ENCODE results near the gene KLHL17. TPM values are rescaled to one million over a fixed set of nuclear protein-coding genes. Genes with fewer than 3 reads are reported as not detected.

Gene KLHL17
- total and polyA plus RNA-seq, 9 of the 15 experiments (the other 6 are each of a cell fraction or from before 2014, with no cell fraction given): 0.14 to 84.8 (median 13.0) TPM

DNA sequence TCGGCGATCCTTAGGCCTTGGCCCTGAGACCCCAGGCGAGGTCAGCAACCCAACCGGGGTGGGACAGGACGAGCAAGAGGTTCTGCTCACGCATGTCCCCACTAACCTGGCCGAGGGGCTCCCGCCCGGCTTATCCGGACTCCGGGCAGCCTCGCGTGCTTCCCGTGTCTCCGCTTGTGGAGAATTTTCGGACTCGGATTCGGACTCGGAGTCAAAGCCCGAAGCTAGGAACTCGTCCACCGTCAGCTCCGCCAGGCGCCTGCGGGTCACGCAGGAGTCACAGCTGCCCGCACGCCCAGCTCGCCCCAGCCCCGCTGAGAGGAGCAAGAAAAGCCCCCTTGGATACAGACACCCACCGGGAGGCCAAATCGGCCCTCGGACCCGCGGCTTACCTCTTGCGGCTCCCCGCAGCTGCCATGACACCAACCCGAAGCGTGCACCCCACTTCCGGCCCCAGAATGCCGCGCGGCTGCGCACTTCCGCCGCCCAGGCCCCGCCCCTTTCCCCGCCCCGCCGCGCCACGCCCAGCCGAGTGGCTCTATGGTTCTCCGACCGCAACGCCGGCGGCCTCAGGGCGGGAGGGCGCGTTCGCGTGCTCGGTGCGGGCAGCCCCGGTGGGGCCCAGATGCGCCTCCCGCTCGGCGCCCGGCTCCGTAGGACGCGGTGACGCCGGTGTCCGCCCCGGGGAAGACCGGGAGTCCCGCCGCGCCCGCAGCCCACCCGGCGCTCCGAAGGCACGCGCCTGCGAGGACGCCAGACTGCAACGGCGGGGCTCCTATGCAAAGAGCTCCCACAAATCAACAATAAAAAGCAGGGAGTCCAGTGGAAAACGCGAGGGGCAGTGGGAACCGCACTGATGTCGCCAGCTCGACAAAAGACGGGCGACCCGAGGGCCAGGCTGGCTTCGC, 1.3 kb upstream of the KLHL17 start, which contains the start of gene NOC2L (continued):
- TF ChIP-seq, protein P1, sequence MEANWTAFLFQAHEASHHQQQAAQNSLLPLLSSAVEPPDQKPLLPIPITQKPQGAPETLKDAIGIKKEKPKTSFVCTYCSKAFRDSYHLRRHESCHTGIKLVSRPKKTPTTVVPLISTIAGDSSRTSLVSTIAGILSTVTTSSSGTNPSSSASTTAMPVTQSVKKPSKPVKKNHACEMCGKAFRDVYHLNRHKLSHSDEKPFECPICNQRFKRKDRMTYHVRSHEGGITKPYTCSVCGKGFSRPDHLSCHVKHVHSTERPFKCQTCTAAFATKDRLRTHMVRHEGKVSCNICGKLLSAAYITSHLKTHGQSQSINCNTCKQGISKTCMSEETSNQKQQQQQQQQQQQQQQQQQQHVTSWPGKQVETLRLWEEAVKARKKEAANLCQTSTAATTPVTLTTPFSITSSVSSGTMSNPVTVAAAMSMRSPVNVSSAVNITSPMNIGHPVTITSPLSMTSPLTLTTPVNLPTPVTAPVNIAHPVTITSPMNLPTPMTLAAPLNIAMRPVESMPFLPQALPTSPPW (CRISPR knock-in tag; IDR thresholded peaks at IDR 0.05): peak; percentile 59; the same call in 1 of the 2 replicates
- TF ChIP-seq RBFOX2 (IDR thresholded peaks at IDR 0.05; ENCODE audit: low read depth, low read length) (peak; percentile 86), YY1 (IDR thresholded peaks at IDR 0.05; ENCODE audit: borderline replicate concordance in 1 of 3, control insufficient read depth in 1 of 3, extremely low read depth in 1 of 3, insufficient read depth in 3 of 3, insufficient read length in 1 of 3, insufficient replicate concordance in 2 of 3, low read depth in 1 of 3, low read length in 2 of 3) (peak; percentile 68 to 95 (median 92)), GABPA (tag; conservative IDR thresholded peaks at IDR 0.05; ENCODE audit: low read depth) (peak; percentile 96), ZNF133 (CRISPR knock-in tag; IDR thresholded peaks at IDR 0.05) (no peak), TEAD2 (tag; IDR thresholded peaks at IDR 0.05) (no peak), GABPB2 (CRISPR knock-in tag; conservative IDR thresholded peaks at IDR 0.05) (no peak), KLF6 (CRISPR knock-in tag; IDR thresholded peaks at IDR 0.05; ENCODE audit: borderline replicate concordance) (no peak), HIVEP1 (CRISPR knock-in tag; IDR thresholded peaks at IDR 0.05) (0 out of 2 replicates have a peak, but pooled peaks have one; percentile 40), SMAD1 (IDR thresholded peaks at IDR 0.05; ENCODE audit: low read depth, low read length, partially characterized antibody) (peak; percentile 50), FUS (optimal IDR thresholded peaks at IDR 0.05; ENCODE audit: low read depth, low read length) (no peak), ZNF143 (CRISPR knock-in tag; IDR thresholded peaks at IDR 0.05) (peak; percentile 77), HDAC1 (IDR thresholded peaks at IDR 0.05) (peak in 1 of 2 experiments; percentile 98; a peak in 3 of 4 replicates), BDP1 (IDR thresholded peaks at IDR 0.05; ENCODE audit: insufficient read depth, insufficient read length) (no peak), POLR2A (conservative IDR thresholded peaks at IDR 0.05) (peak; percentile 92)
- TF ChIP-seq, protein P2, sequence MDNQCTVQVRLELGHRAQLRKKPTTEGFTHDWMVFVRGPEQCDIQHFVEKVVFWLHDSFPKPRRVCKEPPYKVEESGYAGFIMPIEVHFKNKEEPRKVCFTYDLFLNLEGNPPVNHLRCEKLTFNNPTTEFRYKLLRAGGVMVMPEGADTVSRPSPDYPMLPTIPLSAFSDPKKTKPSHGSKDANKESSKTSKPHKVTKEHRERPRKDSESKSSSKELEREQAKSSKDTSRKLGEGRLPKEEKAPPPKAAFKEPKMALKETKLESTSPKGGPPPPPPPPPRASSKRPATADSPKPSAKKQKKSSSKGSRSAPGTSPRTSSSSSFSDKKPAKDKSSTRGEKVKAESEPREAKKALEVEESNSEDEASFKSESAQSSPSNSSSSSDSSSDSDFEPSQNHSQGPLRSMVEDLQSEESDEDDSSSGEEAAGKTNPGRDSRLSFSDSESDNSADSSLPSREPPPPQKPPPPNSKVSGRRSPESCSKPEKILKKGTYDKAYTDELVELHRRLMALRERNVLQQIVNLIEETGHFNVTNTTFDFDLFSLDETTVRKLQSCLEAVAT (IDR thresholded peaks at IDR 0.05): no peak
- TF ChIP-seq, protein P3, sequence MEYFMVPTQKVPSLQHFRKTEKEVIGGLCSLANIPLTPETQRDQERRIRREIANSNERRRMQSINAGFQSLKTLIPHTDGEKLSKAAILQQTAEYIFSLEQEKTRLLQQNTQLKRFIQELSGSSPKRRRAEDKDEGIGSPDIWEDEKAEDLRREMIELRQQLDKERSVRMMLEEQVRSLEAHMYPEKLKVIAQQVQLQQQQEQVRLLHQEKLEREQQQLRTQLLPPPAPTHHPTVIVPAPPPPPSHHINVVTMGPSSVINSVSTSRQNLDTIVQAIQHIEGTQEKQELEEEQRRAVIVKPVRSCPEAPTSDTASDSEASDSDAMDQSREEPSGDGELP (CRISPR knock-in tag; IDR thresholded peaks at IDR 0.05; ENCODE audit: borderline replicate concordance): peak; percentile 72; the same call in 1 of the 2 replicates
- TF ChIP-seq, protein P4, sequence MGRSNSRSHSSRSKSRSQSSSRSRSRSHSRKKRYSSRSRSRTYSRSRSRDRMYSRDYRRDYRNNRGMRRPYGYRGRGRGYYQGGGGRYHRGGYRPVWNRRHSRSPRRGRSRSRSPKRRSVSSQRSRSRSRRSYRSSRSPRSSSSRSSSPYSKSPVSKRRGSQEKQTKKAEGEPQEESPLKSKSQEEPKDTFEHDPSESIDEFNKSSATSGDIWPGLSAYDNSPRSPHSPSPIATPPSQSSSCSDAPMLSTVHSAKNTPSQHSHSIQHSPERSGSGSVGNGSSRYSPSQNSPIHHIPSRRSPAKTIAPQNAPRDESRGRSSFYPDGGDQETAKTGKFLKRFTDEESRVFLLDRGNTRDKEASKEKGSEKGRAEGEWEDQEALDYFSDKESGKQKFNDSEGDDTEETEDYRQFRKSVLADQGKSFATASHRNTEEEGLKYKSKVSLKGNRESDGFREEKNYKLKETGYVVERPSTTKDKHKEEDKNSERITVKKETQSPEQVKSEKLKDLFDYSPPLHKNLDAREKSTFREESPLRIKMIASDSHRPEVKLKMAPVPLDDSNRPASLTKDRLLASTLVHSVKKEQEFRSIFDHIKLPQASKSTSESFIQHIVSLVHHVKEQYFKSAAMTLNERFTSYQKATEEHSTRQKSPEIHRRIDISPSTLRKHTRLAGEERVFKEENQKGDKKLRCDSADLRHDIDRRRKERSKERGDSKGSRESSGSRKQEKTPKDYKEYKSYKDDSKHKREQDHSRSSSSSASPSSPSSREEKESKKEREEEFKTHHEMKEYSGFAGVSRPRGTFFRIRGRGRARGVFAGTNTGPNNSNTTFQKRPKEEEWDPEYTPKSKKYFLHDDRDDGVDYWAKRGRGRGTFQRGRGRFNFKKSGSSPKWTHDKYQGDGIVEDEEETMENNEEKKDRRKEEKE (IDR thresholded peaks at IDR 0.05; ENCODE audit: borderline replicate concordance in 1 of 2, control insufficient read depth in 1 of 2, low read depth in 2 of 2, low read length in 1 of 2): no peak
